HG02981 (cell line): ENCODE measurements around the gene NFKBIZ.
A peak's percentile ranks its signal among the peaks of the same experiment; 100 is the strongest.

ENCODE experiments used
- ATAC-seq: cut with Tn5 transposase; IDR thresholded peaks from one replicate; pipeline ENCODE4 v1.9.1; 2021; ENCODE audit warnings: mild to moderate bottlenecking, moderate library complexity; ENCODE audit not compliant: unreplicated experiment

The NFKBIZ gene

DNA sequence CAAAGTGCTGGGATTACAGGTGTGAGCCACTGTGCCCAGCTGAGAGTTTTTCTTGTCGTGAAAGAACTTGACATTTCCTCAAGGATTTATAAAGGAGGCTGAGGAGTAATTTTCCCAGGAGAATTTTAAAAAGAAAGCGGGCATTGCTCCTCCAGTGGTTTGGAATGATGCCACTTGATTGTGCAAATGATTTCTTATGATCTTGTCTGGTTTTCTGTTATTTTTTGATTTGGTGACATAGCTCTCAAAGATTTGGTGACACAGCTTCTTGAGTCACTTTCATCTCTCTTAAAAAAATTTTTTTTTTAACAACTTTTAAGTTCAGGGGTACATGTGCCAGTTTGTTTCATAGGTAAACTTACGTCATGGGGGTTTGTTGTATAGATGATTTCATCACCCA lies 24.6 kb upstream of the NFKBIZ start:
- no peak for ATAC-seq

DNA sequence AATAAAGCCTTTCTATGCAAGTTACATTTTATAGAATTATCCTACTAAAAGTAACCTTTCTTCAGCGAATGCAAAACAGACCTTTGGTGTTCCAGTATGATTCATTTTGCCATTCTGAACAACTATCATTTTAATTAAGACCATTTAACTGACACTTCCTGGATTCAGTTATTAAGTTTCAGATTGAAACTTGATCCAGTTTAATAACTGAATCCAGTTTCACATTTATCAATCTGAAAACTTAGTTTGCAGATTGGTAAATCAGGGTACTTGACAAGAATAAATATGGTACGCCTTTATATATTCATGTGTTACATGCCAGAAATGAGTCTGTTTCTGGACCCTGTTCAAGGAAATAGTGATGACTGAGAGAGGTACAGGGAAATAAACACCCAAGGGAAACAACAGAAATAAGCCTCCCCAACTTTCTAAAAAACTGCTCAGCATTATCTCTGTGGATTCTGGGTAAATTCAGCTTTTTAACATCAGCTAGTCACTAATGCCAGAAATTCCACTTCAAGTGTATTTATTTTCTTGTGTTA lies 23.3 kb upstream of the NFKBIZ start:
- ATAC-seq: no peak

- ATAC-seq: peak; percentile 81
Measured at GRCh38 chr3:101827211-101828174, 21.8 kb upstream of the NFKBIZ start.

- no peak for ATAC-seq
Measured at GRCh38 chr3:101828276-101828675, 21.0 kb upstream of the NFKBIZ start.

- peak; percentile 47 for ATAC-seq
Measured at GRCh38 chr3:101828691-101829436, 20.4 kb upstream of the NFKBIZ start.

DNA sequence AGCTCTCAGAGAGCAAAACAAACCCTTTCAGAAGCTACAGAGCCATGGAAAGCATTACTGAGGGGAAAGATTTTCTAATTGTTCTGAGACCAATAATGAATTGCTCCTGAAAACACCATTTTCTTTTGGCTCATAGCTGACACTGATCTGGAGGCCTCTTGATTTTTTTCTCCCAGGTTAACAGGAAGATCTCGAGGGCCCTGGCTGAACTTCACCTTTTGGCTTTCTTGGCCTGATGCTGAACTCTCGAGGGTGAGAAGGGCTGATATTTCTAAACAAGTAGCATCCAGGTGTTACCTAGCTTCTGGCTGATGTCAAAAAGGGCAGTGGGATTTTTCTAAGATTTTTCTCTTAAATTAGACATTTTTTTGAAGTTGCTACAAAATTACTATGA lies 19.9 kb upstream of the NFKBIZ start:
- ATAC-seq: no peak

DNA sequence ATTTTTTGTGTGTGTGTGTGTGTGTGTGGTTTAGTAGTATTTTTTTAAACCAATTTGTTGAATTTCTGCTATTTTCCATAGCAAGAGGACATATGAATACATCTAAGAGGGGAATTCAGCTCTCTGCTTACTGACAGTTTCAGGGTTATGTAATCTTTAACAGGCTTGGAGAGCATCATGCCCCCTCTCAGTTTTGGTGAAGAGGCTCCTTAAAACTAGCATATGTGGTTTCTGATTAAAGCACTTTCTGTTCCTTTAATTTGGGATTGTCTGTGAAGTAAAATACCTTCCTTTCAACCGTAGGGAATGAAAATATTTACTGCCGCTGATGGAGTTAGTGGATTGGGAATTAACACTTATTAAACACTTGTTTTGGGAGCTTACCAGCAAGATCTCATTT lies 19.4 kb upstream of the NFKBIZ start:
- ATAC-seq: no peak

GRCh38 chr3:101833446-101833974 lies 15.8 kb upstream of the NFKBIZ start:
- no peak for ATAC-seq

DNA sequence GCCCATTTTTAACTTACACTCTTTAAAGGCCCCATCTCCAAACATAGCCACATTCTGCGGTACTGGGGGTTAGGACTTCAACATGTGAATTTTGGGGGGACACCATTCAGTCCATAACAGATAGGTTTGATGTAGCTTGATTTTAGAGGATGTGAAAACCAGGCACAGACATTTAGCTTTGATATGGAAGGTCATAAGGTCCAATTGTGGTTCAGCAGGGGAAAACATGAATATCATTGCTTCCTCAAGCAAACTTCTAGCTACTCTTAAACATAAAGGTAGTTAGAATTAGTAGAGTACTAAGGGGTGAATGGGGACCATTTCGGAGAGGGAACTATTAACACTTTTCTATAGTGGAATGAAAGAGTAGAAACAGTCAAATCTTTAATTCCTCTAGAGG lies 13.6 kb upstream of the NFKBIZ start:
- ATAC-seq: no peak

- no peak for ATAC-seq
Measured at GRCh38 chr3:101836160-101836559, 13.2 kb upstream of the NFKBIZ start.

DNA sequence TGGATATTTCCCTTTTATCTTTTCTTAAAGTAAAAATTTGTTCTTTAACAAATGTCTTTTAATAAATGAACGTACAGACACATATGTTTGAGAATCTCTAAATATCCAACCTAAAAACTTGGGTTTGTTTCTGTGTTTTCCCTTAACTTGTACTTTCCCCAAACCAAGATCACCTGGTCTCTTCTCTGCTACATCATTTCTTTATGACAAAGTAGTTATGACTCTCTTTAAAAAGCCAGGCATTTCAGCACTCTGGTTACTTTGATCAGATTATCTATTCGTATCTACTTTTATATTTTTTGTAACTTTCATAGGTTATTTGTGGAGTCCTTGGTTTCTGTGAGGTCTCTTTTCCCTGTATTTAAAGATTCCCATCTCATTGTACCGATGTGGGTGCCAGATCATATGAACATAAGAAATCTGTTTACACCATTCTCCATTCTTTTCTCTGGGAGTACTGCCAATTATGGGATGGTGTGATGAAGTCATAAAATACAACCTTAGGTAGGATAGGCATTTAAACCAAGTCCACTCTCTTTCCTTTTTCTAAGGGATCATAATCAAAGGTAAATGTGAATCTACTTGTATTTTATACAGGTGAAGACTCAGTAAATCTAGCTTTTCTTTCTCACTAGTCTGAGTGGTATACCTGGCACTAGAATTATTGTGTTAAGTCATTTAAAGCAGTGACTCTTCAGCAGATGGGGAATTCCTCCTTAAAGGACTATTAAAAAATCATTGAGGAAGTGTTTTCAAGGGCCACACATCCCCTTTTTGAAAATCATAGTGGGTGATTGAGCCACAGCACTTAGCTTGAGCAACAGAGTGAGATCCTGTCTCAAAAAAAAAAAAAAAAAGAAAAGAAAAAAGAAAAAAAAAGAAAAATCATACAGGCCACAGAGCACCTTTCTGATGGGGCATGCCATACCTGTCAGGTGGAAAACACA lies 12.4 kb upstream of the NFKBIZ start:
- no peak for ATAC-seq

- ATAC-seq: no peak
Measured at GRCh38 chr3:101838691-101839090, 10.6 kb upstream of the NFKBIZ start.

DNA sequence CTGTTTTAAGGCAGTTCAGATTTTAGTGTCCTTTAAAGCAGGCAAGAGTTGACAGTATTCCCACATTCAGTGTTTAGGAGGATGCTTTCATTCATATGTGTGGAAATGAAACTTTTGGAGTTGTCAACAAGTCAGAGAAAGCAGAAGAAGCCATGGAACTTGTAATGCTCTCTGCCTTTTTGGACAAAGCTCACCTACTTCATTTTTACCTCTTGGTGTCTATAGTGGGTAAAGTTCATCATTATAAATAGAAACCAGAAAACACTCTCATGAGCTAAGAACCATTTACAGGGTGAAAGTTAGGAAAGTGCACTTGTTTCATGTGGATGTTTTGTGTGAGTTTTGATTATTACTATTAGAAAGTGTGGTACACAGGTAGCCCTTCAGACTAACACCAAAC lies 9.2 kb upstream of the NFKBIZ start:
- ATAC-seq: no peak

- no peak for ATAC-seq
Measured at GRCh38 chr3:101842245-101842934, 6.9 kb upstream of the NFKBIZ start.

- ATAC-seq: no peak
Measured at GRCh38 chr3:101842935-101843330, 6.4 kb upstream of the NFKBIZ start.

DNA sequence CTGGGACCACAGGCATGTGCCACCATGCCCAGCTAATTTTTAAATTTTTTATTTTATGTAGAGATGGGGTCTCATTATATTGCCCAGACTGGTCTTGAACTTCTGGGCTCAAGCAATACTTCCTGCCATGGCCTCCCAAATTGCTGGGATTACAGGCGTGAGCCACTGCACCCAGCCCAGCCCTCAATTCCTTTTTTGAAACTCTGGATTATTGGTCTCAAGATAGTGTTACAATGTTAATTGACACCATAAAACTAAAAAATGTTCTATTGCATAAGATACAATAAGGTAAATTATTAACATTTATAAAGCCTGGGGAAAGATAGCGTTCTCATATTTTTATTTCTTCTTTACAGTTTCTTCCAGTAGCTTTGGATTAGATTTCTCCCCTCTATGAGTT lies 3.9 kb upstream of the NFKBIZ start:
- no peak for ATAC-seq

DNA sequence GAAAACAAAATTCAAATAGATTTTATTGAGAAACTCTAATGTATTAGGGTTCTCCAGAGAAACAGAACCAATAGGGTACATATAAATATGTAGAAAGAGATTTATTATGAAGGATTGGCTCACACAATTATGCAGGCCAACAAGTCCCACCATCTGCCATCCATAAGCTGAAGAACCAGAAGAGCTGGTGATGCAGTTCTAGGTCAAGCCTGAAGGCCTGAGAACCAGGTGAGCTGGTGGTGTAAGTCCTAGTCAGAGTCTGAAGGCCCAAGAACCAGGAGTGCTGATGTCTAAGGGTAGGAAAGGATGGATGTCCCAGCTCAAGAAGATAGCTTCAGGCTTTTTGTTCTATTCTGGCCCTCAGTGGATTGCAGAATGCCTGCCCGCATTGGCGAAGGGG lies 2.6 kb upstream of the NFKBIZ start:
- no peak for ATAC-seq

GRCh38 chr3:101847328-101847727 lies 2.0 kb upstream of the NFKBIZ start:
- ATAC-seq: no peak

- no peak for ATAC-seq
Measured at GRCh38 chr3:101848326-101848725, 988 bp upstream of the NFKBIZ start.

DNA sequence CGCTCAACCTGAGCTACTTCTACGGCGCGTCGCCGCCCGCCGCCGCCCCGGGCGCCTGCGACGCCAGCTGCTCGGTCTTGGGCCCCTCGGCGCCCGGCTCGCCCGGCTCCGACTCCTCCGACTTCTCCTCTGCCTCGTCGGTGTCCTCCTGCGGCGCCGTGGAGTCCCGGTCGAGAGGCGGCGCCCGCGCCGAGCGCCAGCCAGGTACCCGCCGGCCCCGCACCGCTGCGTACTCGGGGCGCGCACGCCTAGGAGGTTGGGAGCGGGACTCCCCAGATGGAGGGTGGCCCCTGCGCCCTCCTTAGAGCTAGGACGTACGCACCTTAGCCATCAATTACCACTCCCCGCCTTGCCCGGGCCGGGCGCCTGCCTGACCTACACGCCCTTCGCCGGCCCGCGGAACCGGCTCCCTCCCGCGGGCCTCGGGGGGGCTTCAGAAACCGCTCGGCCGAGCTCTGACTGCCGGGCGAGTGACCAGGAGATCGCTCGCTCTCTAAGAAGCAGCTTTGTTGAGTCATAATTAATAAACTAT lies 466 bp downstream of the NFKBIZ start:
- peak; percentile 21 for ATAC-seq
